Retinal pigment epithelial cell (primary cell): Measurements from ENCODE around the gene NKX2-2.

ENCODE experiments used
- DNase-seq: peaks from one replicate; pipeline ENCODE4 v3.0.0-alpha.2; 2010; ENCODE audit warnings: low read depth
- H3K4me3 ChIP-seq: 2 replicates; pipeline ENCODE4 v1.5.1; 2011; ENCODE audit warnings: mild to moderate bottlenecking, low read length, control low read depth, moderate library complexity
- CTCF ChIP-seq: conservative IDR thresholded peaks from 2 replicates; pipeline ENCODE4 v1.5.1; 2011; ENCODE audit warnings: low read depth, low read length, control low read depth, inconsistent platforms

NKX2-2 gene

GRCh38 chr20:21501184-21501583 is 12.7 kb downstream of the NKX2-2 start:
- TF ChIP-seq CTCF = no peak
- no peak for DNase-seq
- no peak overlapping the region for H3K4me3 ChIP-seq

DNA sequence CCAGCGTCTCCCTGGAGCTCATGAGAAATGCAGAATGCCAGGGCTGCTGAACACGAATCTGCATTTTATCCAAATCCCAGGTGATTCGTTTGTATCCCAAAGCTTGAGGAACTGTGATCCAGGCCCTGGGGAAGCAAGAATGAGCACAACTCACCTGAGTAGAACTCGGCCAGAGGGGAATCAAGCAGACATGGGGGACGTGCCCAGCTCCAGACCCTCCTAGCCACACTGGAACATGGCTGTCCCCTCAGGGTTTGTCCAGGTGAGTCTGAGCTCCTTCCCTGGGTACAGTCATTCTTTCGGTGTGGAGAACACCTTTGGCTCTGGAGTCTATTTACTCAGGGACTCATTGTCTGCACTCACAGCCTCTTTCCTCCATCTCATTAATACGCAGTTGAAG is 13.3 kb downstream of the NKX2-2 start:
- TF ChIP-seq CTCF = no peak
- no peak for DNase-seq
- no peak overlapping the region for H3K4me3 ChIP-seq

DNA sequence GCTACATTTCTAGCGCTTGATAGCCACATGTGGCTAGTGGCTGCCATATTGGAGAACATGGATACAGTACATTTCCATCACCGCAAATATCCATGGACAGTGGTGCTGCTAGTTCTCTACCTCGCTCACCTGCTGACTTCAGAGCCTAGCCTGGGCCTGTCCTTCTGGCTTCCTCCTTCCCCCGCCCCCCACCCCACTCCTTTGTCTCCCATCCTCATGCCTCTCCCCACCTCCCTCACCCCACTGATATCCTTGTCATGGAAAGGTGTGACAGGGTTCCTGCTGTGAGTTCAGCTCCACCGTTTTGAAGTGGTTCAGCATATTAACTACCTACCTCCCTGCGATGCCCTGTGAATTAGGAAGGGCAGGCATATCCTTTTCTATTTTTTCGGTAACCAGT is 14.2 kb downstream of the NKX2-2 start:
- DNase-seq = no peak
- H3K4me3 ChIP-seq = no peak overlapping the region
- no peak for TF ChIP-seq CTCF

- H3K4me3 ChIP-seq = no peak overlapping the region
- no peak for TF ChIP-seq CTCF
- DNase-seq = no peak
Observed at GRCh38 chr20:21498635-21499034, 15.2 kb downstream of the NKX2-2 start.

GRCh38 chr20:21498195-21498594 is 15.7 kb downstream of the NKX2-2 start:
- H3K4me3 ChIP-seq = no peak overlapping the region
- TF ChIP-seq CTCF = no peak
- no peak for DNase-seq

- no peak for DNase-seq
Observed at GRCh38 chr20:21496452-21496851, 17.4 kb downstream of the NKX2-2 start.

GRCh38 chr20:21493049-21493448 is 20.8 kb downstream of the NKX2-2 start:
- H3K4me3 ChIP-seq = no peak overlapping the region
- TF ChIP-seq CTCF = no peak
- DNase-seq = no peak

More at GRCh38 chr20:21496452-21496851, 17.4 kb downstream of the NKX2-2 start:
- H3K4me3 ChIP-seq = no peak overlapping the region
- no peak for TF ChIP-seq CTCF
